ENCODE results near the gene RPLP1.
A peak's percentile ranks its signal among the peaks of the same experiment; 100 is the strongest.
"Not testable (repeated sequence)": the region's sequence is repeated elsewhere in the genome, so short reads cannot be mapped to it uniquely, and the experiment has no call there.

RPLP1 gene

DNA sequence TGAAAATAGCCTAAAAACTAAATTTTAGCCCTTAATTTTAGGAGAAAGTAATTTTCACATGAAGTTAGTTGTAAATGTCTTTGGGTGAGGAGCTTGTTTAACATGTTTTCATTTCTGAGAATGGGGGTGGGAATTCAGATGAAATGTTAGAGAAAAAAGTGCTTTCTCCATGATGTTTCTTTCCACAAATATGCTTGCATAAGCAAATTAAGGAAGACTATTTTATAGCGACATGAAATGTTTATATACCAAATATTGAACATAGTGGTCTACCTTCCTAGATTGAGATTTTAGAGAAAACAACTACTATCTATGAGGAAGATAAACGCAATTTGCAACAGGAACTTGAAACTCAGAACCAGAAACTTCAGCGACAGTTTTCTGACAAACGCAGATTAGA is 13.0 kb upstream of the RPLP1 start:
- DNase-seq (ENCODE audit: low spot score), result no peak

DNA sequence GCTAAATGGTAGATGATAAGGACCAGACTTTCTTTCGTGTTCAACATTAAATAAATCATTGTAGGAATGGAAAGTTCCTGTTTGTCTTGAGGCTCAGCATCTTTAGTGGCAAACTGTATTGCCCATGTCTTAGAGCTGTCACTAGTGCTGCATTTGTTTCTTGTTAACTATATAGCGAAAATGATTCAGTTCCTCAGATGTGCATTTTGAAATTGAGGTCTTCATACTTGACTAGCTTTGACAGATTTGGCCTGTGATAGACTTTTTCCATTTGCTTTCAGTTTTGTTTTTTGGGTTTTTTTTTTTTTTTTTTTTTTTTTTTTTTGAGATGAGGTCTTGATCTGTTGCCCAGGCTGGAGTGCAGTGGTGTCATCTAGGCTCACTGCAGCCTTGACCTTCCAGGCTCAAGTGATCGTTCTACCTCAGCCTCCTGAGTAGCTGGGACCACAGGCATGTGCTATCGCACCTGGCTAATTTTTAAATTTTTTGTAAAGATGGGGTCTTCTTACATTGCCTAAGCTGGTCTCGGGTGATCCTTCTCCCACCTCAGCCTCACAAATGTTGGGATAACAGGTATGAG is 9.5 kb upstream of the RPLP1 start:
- DNase-seq (ENCODE audit: low spot score), result no peak

DNA sequence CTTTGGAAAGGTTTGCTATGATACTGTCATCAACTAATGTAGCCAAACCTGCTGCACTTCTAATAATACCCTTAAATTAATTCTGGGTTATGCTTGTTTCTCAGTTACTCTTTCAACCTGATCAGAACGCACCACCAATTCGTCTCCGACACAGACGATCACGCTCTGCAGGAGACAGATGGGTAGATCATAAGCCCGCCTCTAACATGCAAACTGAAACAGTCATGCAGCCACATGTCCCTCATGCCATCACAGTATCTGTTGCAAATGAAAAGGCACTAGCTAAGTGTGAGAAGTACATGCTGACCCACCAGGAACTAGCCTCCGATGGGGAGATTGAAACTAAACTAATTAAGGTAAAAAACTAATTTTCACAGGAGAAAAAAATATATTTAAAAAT is 7.9 kb upstream of the RPLP1 start:
- no peak for DNase-seq (ENCODE audit: low spot score)

DNA sequence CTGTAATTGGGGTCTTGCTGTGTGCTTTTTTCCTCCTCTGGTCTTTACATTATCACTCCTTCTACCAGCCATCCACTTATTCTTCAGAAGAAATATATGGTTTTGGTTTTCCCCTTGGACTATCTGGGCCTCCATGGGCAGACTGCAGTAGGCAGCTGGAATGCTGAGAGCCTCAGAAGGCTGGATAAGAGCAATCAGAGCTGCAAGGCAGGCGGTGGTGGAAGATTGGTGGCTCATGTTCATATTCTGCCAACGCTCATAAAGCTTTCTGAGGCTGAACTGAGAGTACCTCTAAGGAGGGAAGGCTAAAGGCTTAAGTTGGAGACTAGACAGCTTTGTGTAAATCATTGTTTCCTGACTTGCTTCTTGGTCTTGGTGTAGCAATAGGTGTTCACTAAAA is 5.7 kb upstream of the RPLP1 start:
- DNase-seq (ENCODE audit: low spot score), result no peak

DNA sequence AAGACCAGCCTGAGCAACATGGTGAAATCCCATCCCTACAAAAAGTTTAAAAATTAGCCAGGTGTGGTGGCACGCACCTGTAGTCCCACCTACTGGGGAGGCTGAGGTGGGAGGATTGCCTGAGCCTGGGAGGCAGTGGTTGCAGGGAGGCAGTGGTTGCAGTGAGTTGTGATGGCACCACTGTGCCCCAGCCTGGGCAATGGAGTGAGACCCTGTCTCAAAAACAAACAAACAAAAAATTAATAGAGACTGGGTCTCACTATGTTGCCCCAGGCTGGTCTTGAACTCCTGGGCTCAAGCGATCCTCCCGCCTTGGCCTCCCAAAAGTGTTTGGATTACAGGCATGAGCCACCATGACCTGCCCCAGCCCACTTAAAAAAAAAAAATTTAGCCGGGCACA is 2.4 kb upstream of the RPLP1 start:
- DNase-seq (ENCODE audit: low spot score), result not testable (repeated sequence)

DNA sequence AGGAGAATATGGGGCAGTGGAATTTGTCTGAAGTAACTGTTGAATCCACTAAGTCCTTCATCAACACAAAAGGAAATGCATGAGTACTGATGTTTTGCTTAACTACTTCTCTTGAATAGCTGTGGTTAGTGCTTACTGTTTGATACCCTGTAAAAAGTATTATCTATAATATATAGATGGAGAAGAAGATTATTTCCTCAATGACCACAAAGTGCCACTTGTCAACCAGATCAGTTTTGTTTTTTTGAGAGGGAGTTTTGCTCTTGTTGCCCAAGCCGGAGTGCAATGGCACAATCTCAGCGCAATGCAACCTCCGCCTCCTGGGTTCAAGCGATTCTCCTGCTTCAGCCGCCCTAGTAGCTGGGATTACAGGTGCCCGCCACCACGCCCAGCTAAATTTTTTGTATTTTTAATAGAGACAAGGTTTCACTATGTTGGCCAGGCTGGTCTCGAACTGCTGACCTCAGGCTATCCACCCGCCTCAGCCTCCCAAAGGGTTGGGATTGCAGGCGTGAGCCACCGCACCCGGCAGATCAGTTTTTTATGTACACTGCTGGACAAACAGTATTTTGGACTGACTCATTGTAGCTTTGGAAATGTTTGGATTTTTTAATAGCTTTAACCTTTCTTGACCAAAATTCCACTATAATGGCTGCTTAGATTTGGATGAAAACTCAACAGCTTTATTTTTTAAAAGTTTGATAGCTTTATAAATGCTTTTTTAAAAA is 1.5 kb upstream of the RPLP1 start:
- DNase-seq (ENCODE audit: low spot score), result no peak

DNA sequence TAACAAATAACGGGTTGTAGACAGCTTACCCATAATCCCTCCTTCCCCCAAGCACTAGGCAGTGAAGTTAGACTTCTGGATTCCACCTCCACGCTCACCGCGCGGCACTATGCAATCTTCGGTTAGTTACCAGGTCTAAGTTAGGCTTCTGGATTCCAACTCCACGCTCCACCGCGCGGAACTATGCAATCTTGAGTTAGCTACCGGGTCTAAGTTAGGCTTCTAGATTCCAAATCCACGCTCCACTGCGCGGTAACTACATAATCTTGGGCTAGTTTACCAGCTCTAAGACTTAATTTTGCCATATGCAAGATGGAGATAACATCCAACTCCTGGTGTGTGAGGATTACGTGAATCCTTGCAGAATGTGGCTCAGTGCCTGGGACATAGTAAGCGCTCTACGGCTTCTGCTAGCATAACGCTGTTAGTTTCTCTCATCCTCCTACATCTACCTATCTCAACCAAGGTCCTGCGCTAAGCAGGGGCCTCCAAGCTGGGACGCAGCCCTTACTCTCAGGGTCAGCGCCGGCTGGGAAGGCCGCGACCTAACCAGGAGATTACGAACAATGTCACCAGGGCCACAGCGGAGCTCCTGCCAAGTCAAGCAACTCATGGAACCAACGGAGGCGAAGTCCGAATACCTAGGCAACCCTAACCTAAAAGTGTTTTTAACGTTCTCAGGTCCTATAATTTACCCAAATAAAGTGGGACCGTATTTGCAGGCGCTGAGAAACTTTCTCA is 497 bp upstream of the RPLP1 start:
- no peak for DNase-seq (ENCODE audit: low spot score)

DNA sequence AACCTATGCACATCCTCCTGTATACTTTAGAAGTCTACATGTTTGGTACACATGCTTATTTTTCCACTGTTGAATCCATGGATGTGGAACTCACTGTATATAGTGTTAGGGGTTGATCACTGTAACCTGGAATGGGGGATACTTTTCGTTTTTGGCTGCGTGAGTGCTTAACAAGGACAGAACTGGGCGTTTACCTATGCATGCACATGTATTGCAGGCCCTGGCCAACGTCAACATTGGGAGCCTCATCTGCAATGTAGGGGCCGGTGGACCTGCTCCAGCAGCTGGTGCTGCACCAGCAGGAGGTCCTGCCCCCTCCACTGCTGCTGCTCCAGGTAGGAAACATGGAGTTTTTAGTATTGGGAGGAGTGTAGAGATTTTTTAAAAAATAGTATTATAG is 2.3 kb downstream of the RPLP1 start:
- no peak for DNase-seq (ENCODE audit: low spot score)

DNA sequence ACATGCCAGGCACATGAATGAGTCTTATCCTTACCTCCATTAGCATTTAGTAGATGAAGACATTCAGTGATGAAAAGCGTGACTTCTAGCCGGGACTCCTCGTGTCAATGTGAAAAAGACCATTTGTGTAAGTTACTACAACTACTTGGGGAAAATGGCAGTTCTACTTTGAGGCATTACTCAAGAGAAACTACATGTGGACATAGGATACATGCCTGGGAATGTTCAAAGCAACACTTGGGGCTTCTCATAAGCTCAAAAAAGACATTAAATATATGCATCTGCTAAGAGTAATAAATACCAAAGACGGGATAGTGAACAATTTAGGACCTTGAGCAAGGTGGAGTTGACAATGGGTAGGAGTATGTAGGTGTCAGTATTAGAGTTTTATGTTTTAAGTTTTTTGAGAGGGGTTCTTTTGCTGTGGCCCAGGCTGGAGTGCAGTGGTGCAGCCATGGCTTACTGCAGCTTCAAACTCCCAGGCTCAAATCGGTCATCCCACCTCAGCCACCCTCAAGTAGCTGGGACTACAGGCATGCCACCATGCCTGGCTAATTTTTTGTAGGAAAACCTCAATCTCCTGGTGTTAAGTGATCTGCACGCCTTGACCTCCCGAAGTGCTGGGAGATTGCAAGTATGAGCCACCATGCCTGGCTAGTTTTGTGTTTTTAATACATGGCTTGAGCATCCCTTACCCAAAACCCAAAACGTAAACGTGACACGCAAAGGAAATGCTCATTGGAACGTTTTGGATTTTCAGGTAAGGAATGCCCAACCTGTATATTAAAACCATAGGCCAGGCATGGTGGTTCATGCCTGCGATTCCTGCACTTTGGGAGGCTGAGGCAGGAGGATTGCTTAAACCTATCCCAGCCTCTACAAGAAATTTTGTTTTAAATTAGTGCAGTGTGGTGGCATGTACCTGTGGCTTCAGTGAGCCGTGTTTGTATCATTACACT is 3.9 kb downstream of the RPLP1 start:
- DNase-seq (ENCODE audit: low spot score), result no peak

DNA sequence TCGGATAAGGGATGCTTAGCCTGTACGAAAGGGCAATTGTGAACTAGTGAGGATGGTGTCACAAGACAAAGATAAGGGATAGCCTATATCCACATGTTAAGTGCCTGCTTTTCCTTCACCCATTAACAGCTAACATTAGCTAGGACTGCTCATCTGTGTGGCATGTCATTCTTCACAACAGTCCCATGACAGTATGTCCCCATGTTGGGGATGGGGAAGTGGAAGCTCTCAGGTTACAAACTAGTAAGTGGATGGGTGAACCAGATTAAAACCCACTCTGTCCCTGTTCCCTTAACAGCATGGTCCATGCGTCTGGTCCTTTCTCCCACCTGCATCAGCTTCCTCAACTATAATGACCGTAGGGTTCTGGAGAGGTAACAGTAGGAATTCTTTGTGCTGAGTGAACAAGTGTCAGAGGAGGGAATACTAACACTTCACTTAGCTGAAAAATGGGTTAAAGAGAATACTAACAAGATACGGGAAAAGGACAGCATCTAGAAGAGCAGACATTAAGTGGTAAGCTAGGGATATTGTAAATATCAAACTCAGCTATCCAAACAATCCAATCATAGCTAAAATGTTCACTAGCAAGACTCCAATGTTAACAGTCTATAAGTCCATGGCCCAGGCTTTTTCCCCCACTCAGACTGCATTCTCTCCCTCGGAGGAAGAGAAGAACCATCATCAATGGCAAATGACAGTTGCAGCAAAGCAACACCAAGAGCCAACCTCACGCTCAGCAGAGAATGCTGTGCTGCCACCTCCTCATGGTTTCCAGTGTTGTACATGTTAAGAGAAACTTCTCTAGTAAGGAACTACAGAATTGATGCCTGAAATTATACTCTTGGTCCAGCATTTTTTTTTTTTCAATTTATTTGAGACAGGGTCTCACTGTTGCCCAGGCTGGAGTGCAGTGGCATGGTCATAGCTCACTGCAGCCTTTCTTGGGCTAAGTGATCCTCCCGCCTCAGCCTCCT is 5.0 kb downstream of the RPLP1 start:
- DNase-seq (ENCODE audit: low spot score), result no peak

DNA sequence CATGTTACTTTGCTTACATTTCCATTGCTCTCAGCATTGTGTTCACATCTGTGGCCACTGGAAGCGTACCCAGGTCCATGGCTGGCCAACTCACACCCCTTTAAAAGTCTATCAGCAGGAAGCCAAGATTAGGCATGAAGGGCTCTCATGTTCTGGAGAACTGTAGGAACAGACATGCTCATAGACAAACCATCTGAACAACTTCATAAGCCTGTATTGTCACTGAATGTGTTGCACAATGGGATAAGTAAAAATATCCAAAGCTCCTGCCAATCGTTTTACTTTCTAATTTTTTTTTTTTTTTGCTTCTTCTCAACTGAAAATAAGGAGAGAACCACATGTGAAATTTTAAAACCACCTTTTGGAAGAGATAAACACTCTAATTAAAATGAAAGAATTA is 6.4 kb downstream of the RPLP1 start:
- DNase-seq (ENCODE audit: low spot score), result no peak

DNA sequence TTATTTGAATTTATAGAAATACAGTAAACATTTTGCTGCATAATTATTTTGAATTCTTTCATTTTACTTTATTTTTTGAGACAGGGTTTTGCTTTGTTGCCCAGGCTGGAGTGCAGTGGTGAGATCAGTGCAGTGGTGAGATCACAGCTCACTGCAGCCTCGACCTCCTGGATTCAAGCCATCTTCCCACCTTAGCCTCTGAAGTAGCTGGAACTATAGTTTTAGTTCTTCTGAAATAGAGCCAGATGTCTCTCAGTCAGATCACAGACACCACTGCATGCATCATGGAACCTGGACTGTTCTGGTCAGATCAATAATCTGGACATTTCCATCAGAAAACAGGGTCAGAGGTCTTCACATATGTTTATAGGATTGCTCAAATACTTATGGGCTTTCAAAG is 7.9 kb downstream of the RPLP1 start:
- no peak for DNase-seq (ENCODE audit: low spot score)

DNA sequence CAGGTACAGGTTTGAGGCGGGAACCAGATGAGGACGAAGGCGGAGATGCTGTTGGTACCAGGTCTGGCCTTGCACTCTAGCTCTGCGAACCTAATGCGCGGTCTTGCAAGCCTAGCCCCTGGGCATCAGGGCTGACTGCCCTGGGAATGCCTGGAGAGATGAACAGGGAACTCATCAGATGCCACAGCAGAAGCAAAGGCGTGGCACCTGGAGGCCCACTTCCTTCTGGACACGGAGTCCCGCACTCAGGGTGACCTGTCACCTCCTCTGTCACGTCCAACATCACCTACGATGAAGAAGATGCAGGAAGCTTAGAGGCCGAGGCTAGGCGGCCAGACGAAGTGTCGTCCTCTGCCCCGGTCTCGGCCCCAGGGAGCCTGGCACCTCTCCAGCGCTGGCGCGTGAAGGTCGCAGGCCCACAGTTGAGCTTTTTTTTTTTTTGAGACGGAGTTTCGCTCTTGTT is 9.4 kb downstream of the RPLP1 start:
- DNase-seq (ENCODE audit: low spot score), result no peak

DNA sequence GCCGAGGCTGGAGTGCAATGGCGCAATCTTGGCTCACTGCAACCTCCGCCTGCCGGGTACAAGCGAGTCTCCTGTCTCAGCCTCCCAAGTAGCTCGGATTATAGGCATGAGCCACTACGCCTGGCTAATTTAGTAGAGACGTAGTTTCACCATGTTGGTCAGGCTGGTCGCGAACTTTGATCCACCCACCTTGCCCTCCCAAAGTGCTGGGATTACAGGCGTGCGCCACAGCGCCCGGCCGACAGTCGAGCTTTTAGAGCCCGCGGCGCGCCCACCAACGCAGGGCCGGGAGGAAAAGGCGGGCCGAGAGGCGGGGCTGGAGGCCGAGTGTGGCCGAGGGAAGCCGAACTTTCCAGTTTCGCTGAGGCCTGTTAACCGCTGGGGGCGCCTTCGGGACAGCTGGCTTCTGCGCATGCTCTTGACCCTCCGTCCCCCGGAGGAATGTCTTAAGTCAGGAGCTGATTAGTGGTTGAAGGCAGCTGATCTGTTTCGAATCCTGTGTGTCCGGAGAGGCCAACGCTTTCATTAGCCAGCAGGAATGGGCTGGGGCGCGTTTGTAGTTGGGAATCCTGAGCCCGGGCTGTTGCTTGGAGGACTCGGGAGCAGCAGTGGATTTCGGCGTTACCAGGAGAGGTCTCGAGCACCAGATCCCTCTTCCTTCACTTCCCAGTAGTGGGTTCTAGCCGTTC is 10.0 kb downstream of the RPLP1 start:
- peak; percentile 95 for DNase-seq (ENCODE audit: low spot score)

DNA sequence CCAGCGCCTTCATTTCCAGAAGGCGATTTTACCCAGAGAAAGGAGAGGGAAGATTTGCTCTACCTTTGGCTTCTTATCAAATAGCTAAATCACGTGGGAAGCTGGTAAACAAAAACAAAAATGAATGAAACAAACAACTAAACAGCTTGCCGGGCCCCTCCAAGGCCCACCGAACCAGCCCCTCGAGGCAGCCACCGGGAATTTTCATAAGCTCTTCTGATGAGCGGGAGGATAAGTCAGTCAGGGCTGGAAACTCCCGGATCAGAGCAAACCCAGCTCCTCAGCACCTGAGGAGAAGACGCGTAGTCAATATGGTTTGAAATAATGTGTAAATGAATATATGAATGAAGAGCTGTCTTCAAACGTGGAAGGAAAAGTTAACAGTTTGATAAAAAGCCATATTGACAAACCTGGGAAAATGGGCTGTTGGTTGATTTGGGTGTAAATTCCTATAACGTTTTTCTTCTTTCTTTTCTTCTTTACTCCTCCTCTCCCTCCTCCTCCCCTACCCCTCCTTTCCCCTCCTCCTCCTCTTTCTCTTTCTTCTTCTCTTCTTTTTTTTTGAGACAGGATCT is 10.7 kb downstream of the RPLP1 start:
- DNase-seq (ENCODE audit: low spot score), result no peak

DNA sequence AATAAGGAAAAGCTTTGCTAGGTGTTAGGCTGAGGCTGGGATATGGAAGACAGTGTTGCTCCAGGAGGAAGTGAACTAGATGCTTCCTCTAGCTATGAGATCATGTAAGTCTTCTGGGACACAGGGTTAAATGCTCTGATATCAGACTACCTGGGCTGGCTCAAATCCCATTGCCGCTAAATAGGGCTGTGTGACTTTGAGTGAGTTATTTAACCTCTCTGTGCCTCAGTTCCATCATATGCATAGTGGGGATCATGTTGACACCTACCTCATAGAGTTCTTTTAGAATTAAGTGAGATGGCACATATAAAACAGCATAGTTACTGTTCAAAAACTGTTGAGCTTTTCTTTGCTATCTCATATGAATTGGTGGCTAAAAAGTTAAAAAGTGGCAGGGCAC is 12.6 kb downstream of the RPLP1 start:
- no peak for DNase-seq (ENCODE audit: low spot score)

DNA sequence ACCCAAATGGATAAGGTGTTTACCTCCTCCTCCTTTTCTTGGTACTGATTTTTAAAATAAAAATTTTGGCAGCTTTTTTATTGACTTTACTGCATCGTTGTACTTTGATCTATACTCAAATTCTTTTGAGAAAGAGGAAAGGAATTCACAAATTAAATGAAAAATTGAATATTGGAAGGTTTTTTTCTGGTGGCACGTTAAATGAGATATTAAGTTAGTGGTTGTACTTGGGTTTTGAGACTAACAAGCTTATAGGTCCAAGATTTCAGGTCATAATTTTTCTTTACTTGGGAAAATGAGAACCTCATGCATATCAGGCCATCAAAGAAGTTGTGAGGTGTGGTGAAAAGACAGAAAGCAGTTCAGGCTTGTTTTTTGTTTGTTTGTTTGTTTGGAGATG is 14.1 kb downstream of the RPLP1 start:
- no peak for DNase-seq (ENCODE audit: low spot score)

DNA sequence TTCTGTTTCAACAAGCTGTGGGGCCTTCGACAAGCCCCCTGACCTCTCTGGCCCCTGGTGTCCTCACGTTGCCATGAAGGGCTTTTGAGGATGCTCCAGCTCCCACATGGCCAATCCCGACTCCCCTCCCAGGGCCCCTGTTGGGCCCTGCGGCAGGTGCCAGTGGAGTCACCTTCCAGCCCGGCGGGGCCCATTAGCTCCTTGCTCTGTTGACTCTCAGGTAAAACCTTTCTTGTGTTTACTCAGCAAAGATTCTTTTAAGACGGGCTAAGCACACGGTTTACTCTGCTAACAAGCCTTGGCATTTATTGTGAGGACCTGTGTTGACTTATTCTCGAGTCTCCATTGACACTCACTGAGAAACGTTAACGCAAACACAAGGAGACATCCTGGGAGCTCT is 15.0 kb downstream of the RPLP1 start:
- no peak for DNase-seq (ENCODE audit: low spot score)

DNA sequence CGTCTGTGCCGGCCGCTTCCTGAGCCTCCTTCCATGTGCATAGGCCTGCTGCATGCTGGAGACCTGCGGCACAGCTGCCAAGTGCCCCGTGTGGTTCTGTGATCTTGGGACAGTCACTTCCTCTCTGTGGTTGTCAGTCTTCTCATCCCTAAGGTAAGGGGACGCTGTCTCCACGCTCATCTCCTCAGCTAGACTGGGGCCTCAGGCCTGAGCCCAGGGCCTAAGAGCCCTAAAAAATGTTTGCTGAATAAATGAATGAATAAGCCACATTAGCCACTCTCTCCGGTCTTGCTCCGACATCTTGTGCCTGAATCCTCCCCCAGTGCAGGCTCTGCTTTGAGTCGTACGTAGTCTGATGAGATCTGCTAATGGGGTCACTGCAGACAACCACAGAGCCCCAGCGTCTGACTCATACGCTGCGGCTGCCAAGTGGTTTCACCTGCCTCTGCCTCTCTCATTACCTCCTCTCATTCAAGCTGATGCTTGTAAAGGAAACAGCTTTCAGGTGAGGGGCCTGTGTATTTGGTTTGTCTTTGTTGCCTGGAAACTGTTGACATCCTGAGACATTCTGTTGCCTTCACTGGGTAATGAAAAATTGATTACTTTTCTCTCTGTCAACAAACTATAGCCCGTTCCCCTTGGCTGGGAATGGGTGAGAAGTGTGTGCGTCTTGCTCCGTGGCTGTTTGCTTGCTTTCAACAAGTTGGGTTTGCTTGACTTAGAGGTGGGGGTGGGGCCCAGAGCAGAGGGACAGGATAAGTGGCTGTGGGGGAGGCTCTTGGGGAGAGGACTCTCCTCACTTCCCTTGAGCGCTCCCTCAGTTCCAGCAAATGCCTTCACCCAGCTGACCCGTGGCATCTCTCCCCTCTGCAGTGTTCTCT is 15.9 kb downstream of the RPLP1 start:
- no peak for DNase-seq (ENCODE audit: low spot score)

All from globus pallidus (tissue), 1 donor.